ENCODE results near the gene BPIFB3.

Gene BPIFB3

GRCh38 chr20:33053291-33054106, at the start of gene BPIFB3:
BPIFB3 (plus strand) TSS chr20:33053903; CDS start chr20:33055436, 1,533 bp downstream.
- DNase-seq: no peak

GRCh38 chr20:33004141-33004751, 49.5 kb upstream of the BPIFB3 start, which contains the start of gene SUN5:
SUN5 (minus strand) TSS chr20:33004433; CDS start chr20:33004340, 93 bp downstream.
- no peak for DNase-seq

DNA sequence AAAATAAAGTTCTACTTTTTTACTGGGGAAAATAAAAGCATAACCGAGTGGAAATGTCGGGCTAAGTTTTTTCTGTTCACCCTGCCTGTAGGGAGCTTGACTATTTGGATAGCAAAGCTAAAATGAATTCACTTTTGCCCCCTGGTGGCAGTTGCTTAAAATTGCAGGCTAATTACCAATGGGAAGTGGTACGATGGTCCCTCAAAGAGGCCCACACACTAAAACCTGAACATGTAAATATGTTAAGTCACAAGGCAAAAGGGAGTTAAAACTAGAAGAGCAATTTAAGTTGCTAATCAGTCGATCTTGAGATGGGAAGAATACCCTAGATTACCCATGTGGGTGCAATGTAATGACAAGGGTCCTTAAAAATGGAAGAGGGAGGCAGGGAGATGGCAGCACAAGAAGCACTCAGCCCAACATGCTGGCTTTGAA, 48.6 kb upstream of the BPIFB3 start:
- DNase-seq: no peak

DNA sequence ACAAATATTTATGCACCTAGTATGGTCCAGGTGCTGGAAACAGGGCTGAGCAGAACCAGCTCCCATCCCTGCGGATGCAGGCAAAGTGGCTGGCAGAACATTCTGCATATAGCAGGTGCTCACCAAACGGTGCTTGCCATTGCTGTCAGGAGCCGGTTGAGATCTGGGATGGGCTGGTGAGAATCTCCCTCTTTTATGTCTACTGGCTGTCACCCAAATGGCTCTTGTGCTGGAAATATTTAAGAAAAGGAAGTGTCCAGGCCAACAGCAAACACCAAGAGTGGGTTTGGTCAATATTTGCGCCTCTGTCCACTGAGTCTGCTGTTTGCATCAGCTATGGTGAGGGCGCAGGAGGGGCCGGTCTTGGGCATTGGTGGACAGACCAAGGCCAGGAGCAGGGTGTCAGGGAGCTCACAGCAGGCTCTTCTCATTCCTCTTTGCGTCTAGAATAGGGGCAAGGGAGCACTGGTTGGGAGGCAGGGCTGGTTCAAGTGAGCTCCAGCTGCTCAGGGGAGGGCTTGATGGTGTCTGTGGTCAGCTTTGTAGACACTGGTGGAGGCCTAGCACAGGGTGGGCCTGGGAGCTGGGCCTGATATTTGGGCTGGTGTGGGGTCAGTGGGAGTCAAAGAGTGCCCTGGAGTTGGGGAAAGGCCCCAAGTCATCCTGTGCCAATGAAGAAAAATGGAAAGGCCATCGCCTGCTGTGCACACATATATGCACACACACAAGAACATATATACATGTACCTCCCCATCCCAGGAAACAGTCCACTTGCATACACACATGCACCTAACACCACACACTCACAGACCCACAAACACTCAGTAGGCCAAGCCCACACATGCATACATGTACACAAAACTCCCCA, 47.6 kb upstream of the BPIFB3 start:
- no peak for DNase-seq

DNA sequence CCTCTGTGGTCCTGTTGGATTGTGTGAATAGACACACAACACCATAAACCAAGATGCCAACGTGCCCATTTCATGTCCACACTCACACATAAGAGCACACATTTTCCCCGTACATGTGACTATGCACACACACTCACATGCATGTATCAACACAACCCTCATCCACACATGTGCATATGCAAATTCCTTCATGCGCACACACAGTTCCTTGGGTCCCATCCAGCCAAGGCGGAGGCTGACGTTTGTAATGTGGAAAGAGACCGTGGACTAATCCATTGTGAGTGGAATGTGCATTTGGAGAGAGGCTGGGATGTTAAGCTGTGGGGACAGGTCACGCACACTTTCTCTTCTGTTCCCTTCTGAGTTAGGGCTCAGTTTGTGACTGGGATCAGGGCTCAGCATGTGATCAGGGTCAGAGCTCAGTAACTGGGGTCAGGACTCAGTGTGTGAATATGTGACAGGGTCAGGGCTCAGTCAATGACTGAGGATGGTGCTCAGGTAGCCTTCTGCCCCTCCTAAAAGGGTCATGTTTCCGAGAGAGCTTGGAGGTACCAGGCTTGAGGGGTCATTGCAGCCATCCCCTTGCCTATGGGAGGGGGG, 46.8 kb upstream of the BPIFB3 start:
- no peak for DNase-seq

GRCh38 chr20:33007376-33008335, 46.0 kb upstream of the BPIFB3 start, which contains the start of gene BPIFB2:
BPIFB2 (plus strand) TSS chr20:33007704; CDS start chr20:33008575, 871 bp downstream.
- no peak for DNase-seq

- DNase-seq: no peak
Measured at GRCh38 chr20:33008336-33009213, 45.1 kb upstream of the BPIFB3 start.

DNA sequence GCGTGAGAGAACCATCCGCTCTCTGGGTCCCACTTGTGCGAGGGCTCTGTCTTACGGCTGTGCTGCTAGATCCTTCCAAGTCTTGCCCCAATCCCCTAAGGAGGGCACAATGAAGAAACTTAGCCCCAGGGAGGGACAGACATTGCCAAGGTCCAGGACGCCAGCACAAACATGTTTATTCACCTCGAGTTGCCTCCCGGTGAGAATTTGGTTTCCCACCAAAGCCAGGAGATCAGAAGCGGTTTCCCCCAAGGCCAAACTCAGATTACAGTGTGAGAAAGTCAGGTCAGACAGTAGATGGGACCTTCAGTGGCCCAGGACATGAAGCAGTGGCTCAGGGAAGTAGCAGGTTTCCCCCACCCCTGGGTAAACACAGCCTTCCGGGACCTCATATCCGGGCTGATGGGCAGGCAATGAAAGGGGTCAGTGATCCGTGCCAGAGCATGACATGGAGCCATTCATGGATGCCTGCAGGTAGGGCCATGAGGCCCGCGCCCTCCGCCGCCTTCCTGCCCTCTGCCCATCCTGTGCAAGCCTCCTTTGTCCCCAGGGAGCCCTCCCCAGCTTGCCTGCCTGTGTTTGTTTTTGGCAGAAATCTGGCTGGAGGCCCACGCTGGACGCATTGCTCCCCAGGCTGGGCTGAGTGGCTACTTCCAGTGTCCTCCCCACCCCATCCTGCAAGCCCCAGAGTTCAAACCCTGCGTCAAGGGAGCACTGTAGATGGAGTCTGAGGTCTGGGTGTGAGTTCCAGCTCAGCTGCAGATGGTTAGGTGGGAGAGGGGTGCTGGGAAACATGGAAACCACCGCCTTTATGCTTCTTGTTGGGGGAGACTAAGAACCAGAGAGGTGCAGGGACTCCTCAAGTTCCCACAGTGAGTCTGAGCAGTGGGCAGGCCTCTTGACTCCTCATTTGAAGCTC, 44.2 kb upstream of the BPIFB3 start:
- DNase-seq: no peak

DNA sequence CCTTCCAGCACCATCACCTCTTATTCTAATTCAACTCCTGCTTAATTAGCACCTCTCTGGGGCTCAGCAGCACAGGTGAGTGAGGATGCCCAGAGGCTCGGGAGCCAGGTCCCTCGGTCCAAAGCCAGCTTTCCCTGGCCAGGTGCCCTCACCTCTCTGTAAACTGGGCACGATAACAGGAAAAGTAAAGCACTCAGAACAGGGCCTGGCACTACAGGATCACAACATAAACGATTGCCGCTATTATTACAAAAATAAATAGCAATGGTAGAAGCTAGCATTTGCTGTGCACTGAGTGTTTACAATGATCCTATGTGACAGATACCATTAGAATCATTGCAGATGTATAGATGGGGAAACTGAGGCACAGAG, 43.6 kb upstream of the BPIFB3 start:
- no peak for DNase-seq

- no peak for DNase-seq
Measured at GRCh38 chr20:33010674-33011449, 42.8 kb upstream of the BPIFB3 start.

DNA sequence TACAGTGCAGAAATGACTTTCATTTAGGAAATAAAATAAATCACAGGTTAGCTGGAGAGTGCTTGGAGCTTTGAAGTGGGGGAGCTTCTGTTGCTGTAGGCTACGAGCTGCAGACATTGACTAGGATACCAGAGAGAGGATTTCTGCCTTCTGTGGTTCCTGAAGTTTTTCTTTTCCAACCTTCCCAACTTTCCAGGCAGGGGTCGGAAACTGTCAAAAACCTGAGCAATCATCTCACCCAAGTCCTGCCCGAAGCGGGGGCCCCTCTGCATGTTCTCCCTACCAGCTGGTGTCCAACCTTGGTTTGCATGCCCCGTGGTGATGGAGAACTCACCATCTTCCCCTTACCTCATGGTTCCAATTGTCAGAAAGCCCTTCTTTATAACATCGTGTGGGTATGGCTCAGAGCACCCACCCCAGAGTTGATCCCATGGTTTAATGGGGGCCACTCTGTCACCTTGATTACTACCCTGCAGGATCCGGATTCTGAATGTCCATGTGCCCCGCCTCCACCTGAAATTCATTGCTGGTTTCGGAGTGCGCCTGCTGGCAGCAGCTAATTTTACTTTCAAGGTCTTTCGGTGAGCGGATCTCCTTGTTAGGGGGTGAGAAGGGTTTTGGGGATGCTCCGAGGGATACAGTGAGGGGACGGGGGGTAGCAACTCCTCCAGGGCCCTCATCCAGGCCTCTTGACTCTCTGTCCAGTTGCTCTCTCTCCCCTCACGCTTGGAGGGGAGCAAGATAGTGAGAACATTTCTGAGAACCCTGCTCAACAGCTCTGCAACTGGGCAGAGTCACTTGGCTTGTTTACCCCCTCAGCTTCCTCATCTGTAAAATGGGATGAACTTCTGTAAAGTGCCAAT, 41.1 kb upstream of the BPIFB3 start:
- DNase-seq: no peak

DNA sequence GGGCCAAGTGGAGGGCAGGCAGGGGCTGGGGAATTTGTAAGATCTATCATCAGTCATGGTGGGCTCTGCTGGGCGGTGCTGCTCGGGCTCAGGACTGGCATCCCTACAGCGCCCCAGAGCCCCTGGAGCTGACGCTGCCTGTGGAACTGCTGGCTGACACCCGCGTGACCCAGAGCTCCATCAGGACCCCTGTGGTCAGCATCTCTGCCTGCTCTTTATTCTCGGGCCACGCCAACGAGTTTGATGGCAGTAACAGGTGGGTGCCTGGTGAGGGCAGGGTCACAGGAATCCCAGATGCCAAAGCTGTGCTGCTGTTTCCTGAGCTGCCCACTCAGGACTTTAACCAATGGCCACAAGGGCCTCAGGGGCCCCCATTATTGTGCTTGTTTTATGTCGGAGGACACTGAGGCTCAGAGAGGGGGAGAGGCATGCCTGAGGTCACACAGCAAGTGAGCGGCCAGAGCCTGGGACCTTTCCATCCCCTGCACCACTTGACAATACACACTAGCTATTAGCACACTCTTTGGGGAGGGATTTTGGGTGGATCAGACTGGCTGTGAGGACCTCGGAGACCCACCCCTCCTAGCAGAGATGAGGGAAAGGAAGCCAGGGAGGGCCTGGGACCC, 39.9 kb upstream of the BPIFB3 start:
- no peak for DNase-seq

DNA sequence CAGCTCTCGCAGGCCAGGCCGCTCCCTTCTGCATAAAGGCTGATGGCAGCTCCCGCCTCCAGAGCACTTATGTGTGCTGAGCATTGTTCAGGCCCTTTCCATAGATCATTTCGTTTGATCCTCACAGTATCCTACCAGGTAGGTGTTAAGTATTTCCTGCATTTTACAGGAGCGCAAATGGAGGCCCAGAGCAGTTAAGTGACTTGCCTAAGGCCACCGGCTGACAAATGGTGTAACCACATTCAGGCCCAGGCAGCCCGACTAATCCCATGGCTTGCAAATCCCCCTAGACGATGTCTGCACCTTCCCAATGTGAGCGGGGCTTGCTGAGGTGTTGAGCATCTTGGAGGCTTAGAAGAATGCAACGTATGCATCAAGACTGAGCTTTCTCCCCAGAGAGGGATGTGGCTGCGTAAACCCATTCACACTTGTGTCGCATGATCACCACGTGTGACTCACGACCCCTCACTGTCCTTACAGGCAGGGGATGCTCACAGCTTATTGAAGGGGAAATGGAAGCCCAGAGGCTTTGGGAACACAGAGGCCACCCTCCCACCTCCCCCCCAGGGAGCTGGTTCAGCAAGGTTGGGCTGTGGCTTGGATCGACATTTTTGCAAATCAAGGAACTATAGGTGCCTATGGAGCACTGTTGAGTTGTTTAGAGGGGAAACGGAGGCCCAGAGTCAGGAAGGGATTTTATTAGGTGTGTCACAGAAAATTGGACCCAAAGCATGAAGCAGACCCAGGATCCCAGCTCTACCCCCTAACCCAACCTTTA, 39.2 kb upstream of the BPIFB3 start:
- DNase-seq: no peak

DNA sequence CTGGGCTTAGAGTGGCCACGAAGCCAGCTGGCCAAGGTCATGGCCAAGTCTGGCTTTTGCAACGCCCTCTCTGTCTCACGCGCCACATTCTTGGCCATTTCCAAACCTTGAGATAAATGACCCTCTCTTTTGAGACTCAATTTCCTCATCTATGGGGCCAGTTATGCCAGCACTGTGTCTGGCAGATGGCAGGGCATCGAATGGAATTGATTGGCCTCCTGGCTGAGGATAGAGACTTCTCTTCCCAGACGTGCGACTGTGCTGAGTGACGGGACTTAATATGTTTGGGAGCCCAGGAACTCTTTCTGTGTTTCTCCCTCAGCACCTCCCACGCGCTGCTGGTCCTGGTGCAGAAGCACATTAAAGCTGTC, 38.6 kb upstream of the BPIFB3 start:
- no peak for DNase-seq

DNA sequence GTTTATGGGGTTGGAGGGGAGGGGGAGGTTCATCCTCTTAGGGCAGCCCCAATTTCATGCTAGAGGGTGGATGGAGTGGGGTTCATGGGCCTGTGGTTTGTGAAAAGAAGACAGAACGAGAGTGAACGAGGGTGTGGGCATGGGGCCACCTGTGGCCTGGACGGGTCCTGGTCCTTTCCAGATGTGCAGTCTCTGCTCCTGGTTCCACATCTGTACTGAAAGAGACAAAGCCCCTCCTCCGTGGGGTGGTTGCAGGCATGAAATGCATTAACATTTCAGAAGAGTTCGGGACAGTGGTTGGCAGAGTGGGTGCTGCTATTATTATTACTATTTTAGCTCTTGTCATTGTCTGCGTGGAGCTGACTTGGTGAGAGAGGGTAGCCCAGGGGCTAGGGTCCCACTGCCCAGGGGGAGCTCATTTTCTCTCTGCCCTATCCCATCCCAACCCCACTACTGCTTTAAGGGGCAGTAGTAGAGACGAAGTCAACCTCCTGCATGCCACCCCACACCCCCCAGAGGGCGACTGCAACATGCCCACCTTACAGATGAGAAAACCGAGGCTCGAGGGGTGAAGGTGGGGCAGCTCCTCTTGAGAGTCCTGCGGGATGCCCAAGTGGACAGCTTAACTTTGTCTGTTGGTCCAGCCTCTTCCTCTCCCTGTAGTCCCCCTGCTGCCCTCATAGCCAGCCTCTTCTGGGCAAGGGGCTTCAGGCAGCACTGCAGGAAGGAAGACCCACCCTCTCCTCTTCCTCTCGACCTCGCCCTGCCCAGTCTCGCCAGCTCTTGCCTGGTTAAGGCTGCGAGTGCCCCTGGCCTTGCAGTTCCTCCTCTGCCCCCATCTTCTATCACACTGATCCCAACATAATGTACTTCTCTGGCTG, 37.8 kb upstream of the BPIFB3 start:
- no peak for DNase-seq

Data from NCI-H1048 (cell line).